Endodermal cell (in vitro differentiated cells): ENCODE measurements around the gene FYB2. TPM values are rescaled to one million over a fixed set of nuclear protein-coding genes. Genes with fewer than 3 reads are reported as not detected.

Experiments
- DNase-seq: peaks from one replicate; pipeline ENCODE4 v3.0.0-alpha.2; 2017
- H3K27ac ChIP-seq: 2 replicates; pipeline ENCODE4 v1.5.1; 2013; ENCODE audit warnings: mild to moderate bottlenecking, low read depth, low read length, moderate library complexity
- H3K27me3 ChIP-seq: 2 replicates; pipeline ENCODE4 v1.6.1; 2013; ENCODE audit warnings: mild to moderate bottlenecking, low read length, moderate library complexity; ENCODE audit not compliant: insufficient read depth, control insufficient read depth, poor library complexity, severe bottlenecking
- H3K36me3 ChIP-seq: 2 replicates; pipeline ENCODE4 v1.7.0; 2013; ENCODE audit warnings: mild to moderate bottlenecking, low read length, moderate library complexity; ENCODE audit not compliant: control insufficient read depth, insufficient read depth
- H3K4me1 ChIP-seq: one replicate; pipeline ENCODE4 v1.7.0; 2013; ENCODE audit warnings: low read length; ENCODE audit not compliant: control insufficient read depth, insufficient read depth
- H3K4me3 ChIP-seq: 2 replicates; pipeline ENCODE4 v1.5.1; 2013; ENCODE audit warnings: mild to moderate bottlenecking, low read length, moderate library complexity
- H3K9ac ChIP-seq: 2 replicates; pipeline ENCODE4 v1.6.1; 2013; ENCODE audit warnings: mild to moderate bottlenecking, low read length, moderate library complexity; ENCODE audit not compliant: poor library complexity, severe bottlenecking; ENCODE audit errors: extremely low read depth
- H3K9me3 ChIP-seq: 2 replicates; pipeline ENCODE4 v1.6.1; 2013; ENCODE audit warnings: mild to moderate bottlenecking, low read length, moderate library complexity; ENCODE audit not compliant: control insufficient read depth
- H3K27ac Mint-ChIP-seq: 2 replicates; pipeline ENCODE4 v1.8.0; 2020; ENCODE audit warnings: mixed read lengths
- H3K27me3 Mint-ChIP-seq: 2 replicates; pipeline ENCODE4 v1.8.0; 2021; ENCODE audit warnings: mild to moderate bottlenecking, mixed read lengths; ENCODE audit not compliant: insufficient read depth
- H3K36me3 Mint-ChIP-seq: 2 replicates; pipeline ENCODE4 v1.8.0; 2020; ENCODE audit warnings: low read depth, mixed read lengths
- H3K4me1 Mint-ChIP-seq: 2 replicates; pipeline ENCODE4 v1.8.0; 2020; ENCODE audit warnings: mixed read lengths
- H3K4me3 Mint-ChIP-seq: 2 replicates; pipeline ENCODE4 v1.8.0; 2020; ENCODE audit warnings: mild to moderate bottlenecking, moderate library complexity, mixed read lengths
- H3K9me3 Mint-ChIP-seq: 2 replicates; pipeline ENCODE4 v1.8.0; 2020; ENCODE audit warnings: mild to moderate bottlenecking, mixed read lengths
- WGBS, 2 experiments: methylation state at CpG; one replicate each; pipeline versions ENCODE4 v1.1.5 to v1.1.7; 2013; ENCODE audit warnings: missing lambda C conversion rate in 2 of 2, mixed read lengths in 1 of 2; ENCODE audit not compliant: insufficient coverage in 1 of 2, insufficient read length in 1 of 2; 5-methylcytosine and 5-hydroxymethylcytosine counted together
- total RNA-seq, 2 donors: library from RNA; stranded (reverse); fragmentation: NEBNext Ultra II Directional in 1 of 2; extraction: Animal tissue kit (Norgen Biotek cat#: 25700) in 1 of 2; gene quantifications; 2 replicates in 1 of 2; 3 replicates in 1 of 2; pipeline ENCODE4 v1.2.1, GENCODE V29; 2021
- TF ChIP-seq, protein P1 (sequence below): fragments of 200-600 bp; sonication (generic); conservative IDR thresholded peaks from 2 replicates; pipeline ENCODE4 v1.5.0; 2021; ENCODE audit warnings: antibody characterized with exemption, mild to moderate bottlenecking

The FYB2 gene
- total RNA-seq, 2 donors from 2014 or later = 8.2 to 12.0 TPM

DNA sequence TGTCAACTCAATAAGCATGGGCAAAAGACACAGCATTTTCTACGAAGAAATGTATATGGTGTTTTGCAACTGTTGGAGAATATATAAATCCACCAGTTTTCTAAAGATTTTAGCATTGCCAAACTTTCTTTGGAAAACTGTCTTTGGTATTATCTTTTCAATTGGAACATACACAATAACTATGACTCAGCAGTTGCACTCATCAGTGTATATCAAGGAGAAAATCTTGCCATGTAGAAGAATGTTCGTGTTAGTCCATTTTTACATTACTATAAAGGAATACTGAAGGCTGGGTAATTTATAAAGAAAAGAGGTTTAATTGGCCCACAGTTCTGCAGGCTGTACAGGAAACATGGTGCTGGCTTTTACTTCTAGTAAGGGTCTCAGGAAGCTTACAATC, 133.0 kb downstream of the FYB2 start:
- no peaks in the 10 kb centered on the region for H3K36me3 Mint-ChIP-seq
- no peaks in the 10 kb centered on the region for H3K36me3 ChIP-seq
- peaks cover 3% of the 10 kb centered on the region for H3K4me1 Mint-ChIP-seq
- no peaks in the 10 kb centered on the region for H3K27me3 ChIP-seq
- H3K27me3 Mint-ChIP-seq = no peaks in the 10 kb centered on the region
- H3K9me3 Mint-ChIP-seq = no peaks in the 10 kb centered on the region
- no peak overlapping the region for H3K4me3 Mint-ChIP-seq
- TF ChIP-seq, protein P1, sequence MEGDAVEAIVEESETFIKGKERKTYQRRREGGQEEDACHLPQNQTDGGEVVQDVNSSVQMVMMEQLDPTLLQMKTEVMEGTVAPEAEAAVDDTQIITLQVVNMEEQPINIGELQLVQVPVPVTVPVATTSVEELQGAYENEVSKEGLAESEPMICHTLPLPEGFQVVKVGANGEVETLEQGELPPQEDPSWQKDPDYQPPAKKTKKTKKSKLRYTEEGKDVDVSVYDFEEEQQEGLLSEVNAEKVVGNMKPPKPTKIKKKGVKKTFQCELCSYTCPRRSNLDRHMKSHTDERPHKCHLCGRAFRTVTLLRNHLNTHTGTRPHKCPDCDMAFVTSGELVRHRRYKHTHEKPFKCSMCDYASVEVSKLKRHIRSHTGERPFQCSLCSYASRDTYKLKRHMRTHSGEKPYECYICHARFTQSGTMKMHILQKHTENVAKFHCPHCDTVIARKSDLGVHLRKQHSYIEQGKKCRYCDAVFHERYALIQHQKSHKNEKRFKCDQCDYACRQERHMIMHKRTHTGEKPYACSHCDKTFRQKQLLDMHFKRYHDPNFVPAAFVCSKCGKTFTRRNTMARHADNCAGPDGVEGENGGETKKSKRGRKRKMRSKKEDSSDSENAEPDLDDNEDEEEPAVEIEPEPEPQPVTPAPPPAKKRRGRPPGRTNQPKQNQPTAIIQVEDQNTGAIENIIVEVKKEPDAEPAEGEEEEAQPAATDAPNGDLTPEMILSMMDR = no peak
- no peak for DNase-seq
- H3K27ac ChIP-seq = no peak overlapping the region
- no peaks in the 10 kb centered on the region for H3K9me3 ChIP-seq
- no peak overlapping the region for H3K9ac ChIP-seq
- H3K4me1 ChIP-seq = no peaks in the 10 kb centered on the region
- no peak overlapping the region for H3K4me3 ChIP-seq
- H3K27ac Mint-ChIP-seq = no peak overlapping the region
- WGBS, 2 experiments = 83% methylated on average over 2 of the region's 2 CpGs; no CpG with 5 or more reads in 1 of the 2 experiments

DNA sequence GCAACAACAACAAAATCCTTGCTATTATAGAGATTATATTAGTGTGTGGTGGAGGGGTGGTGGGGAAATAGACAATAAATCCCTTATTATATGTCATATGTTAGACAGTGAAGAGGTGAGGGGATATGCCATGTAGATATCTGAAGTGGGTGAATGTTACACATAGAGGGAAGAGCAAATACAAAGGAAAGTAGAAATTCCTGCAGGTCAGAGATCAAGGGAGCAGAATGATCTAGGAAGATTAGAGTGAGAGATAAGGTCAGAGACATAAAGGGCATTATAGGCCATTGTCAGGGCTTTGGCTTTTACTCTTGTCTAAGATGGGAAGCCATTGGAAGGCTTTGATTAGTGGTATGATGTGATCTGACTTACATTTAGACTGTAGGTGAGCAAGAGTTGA, 135.6 kb downstream of the FYB2 start:
- Histone ChIP-seq H3K9me3 (no peaks in the 10 kb centered on the region), H3K36me3 (no peaks in the 10 kb centered on the region), H3K4me1 (no peaks in the 10 kb centered on the region), H3K27me3 (no peaks in the 10 kb centered on the region), H3K4me3 (no peak overlapping the region), H3K9ac (no peak overlapping the region), H3K27ac (no peak overlapping the region)
- H3K9me3 Mint-ChIP-seq = peaks cover 5% of the 10 kb centered on the region
- H3K27me3 Mint-ChIP-seq = no peaks in the 10 kb centered on the region
- H3K36me3 Mint-ChIP-seq = peaks cover 6% of the 10 kb centered on the region
- no peak overlapping the region for H3K27ac Mint-ChIP-seq
- no peak overlapping the region for H3K4me3 Mint-ChIP-seq
- TF ChIP-seq, protein P1 = no peak
- peaks cover 2% of the 10 kb centered on the region for H3K4me1 Mint-ChIP-seq
- DNase-seq = no peak

DNA sequence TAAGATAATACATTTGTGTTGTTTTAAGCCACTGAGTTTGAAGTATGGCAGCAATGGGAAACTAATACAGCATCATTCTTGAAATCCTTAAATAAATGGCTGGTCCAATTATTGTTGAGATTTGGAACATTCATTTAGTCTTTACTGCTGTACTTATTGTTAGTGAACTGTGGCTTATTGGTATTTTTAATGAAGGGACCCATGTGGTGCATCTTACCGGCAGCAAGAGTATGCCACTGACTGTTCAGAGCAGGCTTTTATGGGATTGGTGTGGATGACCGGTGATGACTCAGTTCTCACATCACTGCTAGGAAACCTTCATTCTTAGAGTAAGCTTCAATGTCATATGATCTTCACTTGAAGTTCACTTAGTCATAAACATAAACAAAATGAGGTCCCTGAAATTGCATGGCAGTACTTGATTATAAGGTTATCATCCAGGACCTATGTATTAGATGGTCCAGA, 142.6 kb downstream of the FYB2 start:
- no peaks in the 10 kb centered on the region for H3K4me1 ChIP-seq
- no peaks in the 10 kb centered on the region for H3K4me1 Mint-ChIP-seq
- peaks cover 5% of the 10 kb centered on the region for H3K9me3 Mint-ChIP-seq
- H3K27me3 ChIP-seq = no peaks in the 10 kb centered on the region
- H3K27ac ChIP-seq = no peak overlapping the region
- WGBS, 2 experiments = 50 to 100% methylated on average over 1 to 2 of the region's 2 CpGs
- H3K36me3 Mint-ChIP-seq = peaks cover 6% of the 10 kb centered on the region
- TF ChIP-seq, protein P1 = no peak
- DNase-seq = no peak
- H3K4me3 ChIP-seq = no peak overlapping the region
- no peaks in the 10 kb centered on the region for H3K27me3 Mint-ChIP-seq
- no peak overlapping the region for H3K27ac Mint-ChIP-seq
- no peak overlapping the region for H3K4me3 Mint-ChIP-seq
- no peaks in the 10 kb centered on the region for H3K9me3 ChIP-seq
- no peaks in the 10 kb centered on the region for H3K36me3 ChIP-seq
- no peak overlapping the region for H3K9ac ChIP-seq
